ENCODE results near the gene ACD. TPM values are rescaled to one million over a fixed set of nuclear protein-coding genes. Genes with fewer than 3 reads are reported as not detected.

The ACD gene
- total and polyA plus RNA-seq, 9 of the 15 experiments (the other 6 are each of a cell fraction or from before 2014, with no cell fraction given) = 4.2 to 47.4 (median 19.2) TPM

DNA sequence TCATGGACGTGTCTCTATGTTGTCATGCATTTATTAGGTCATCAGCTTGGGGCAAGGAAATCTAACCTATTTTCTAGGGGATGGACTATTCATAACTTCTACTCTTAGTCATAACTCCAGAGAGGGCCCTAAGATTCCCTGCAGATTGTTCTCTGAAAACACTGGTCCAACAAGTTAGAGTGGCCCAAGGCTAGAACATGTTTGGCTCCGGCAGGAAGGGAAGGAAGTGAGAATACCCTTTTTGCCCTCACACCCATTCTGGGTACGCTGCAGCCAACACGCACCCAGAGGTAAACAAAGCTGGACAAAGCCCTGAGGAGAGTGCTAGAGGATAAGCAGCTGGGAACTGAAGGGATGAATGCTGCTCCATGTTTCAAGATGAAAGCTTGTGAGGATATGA is 16.5 kb upstream of the ACD start (continued):
- TF ChIP-seq, protein P1, sequence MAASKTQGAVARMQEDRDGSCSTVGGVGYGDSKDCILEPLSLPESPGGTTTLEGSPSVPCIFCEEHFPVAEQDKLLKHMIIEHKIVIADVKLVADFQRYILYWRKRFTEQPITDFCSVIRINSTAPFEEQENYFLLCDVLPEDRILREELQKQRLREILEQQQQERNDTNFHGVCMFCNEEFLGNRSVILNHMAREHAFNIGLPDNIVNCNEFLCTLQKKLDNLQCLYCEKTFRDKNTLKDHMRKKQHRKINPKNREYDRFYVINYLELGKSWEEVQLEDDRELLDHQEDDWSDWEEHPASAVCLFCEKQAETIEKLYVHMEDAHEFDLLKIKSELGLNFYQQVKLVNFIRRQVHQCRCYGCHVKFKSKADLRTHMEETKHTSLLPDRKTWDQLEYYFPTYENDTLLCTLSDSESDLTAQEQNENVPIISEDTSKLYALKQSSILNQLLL (CRISPR knock-in tag; IDR thresholded peaks at IDR 0.05; ENCODE audit: borderline replicate concordance) = no peak
- TF ChIP-seq, protein P2, sequence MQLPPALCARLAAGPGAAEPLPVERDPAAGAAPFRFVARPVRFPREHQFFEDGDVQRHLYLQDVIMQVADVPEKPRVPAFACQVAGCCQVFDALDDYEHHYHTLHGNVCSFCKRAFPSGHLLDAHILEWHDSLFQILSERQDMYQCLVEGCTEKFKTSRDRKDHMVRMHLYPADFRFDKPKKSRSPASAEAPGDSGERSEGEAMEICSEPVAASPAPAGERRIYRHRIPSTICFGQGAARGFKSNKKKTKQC (CRISPR knock-in tag; IDR thresholded peaks at IDR 0.05) = no peak
- TF ChIP-seq MTA2 (IDR thresholded peaks at IDR 0.05; ENCODE audit: low read depth) (no peak), PHB (CRISPR knock-in tag; IDR thresholded peaks at IDR 0.05) (no peak), DNMT1 (IDR thresholded peaks at IDR 0.05) (no peak), MEF2D (tag; conservative IDR thresholded peaks at IDR 0.05; ENCODE audit: low read depth) (no peak), ZNF165 (CRISPR knock-in tag; IDR thresholded peaks at IDR 0.05; ENCODE audit: borderline replicate concordance) (no peak)

DNA sequence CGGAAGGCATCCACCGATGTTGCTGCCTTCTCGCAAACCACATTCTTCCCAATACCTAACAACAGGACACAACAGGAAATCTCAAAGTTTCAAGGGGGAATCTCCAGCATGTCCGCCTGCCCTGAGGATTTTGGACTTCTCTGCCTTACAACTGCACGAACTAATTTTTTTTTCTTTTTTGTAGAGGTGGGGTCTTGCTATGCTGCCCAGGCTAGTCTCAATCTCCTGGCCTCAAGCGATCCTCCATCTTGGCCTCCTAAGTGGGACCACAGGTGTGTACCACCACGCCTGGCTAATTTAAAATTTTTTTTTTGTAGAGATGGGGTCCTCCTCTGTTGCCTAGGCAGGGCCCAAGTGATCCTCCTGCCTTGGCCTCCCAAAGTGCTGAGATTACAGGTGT is 15.9 kb upstream of the ACD start:
- Histone ChIP-seq H3K79me2 (ENCODE audit: control insufficient read depth, insufficient read depth, low read length) (no peaks in the 10 kb centered on the region), H3K4me2 (ENCODE audit: insufficient read depth, low read length) (no peak overlapping the region), H3K27me3 (ENCODE audit: control insufficient read depth in 2 of 2, insufficient read depth in 2 of 2, low read length in 2 of 2) (no peaks in the 10 kb centered on the region), H3K4me1 (replicated peaks in 1 of 2; ENCODE audit: control insufficient read depth in 2 of 2, insufficient read depth in 2 of 2, low read length in 2 of 2) (peaks cover 0 to 5% of the 10 kb centered on the region in 2 experiments; a peak in 3 of 5 replicates), H4K20me1 (replicated peaks; ENCODE audit: control insufficient read depth, insufficient read depth, low read length) (0 out of 2 replicates have a peak, but pooled peaks cover 1% of the 10 kb centered on the region), H3K4me3 (no peak overlapping the region), H3K36me3 (ENCODE audit: control insufficient read depth, insufficient read depth, low read length) (peaks cover 3% of the 10 kb centered on the region; the same call in 1 of the 3 replicates), H3K9me1 (ENCODE audit: control insufficient read depth, insufficient read depth, low read length) (peaks cover 1% of the 10 kb centered on the region), H3K27ac (ENCODE audit: extremely low read depth, low read depth, low read length) (no peak overlapping the region), H3K9me3 (replicated peaks; ENCODE audit: control insufficient read depth, insufficient read depth, low read depth, low read length) (no peaks in the 10 kb centered on the region), H3K9ac (ENCODE audit: insufficient read depth in 1 of 2, low read depth in 2 of 2, low read length in 2 of 2) (peak overlapping the region in 1 of 2 experiments; percentile 29; a peak in 1 of 4 replicates), H2AFZ (ENCODE audit: low read depth, low read length) (no peak overlapping the region)
- no TSS peak for BruUV-seq (replicated peaks)
- no peak for TF ChIP-seq SIRT6 (IDR thresholded peaks at IDR 0.05; ENCODE audit: low read depth, low read length)
- TF ChIP-seq EHMT2 (IDR thresholded peaks at IDR 0.05) = no peak
- peak; percentile 79 for TF ChIP-seq ZNF121 (CRISPR knock-in tag; conservative IDR thresholded peaks at IDR 0.05)
- no peak for TF ChIP-seq NFE2L1 (tag; IDR thresholded peaks at IDR 0.05; ENCODE audit: borderline replicate concordance, low read depth)
- TF ChIP-seq SIN3A (IDR thresholded peaks at IDR 0.05; ENCODE audit: borderline replicate concordance in 2 of 2, control insufficient read depth in 1 of 2, low read depth in 2 of 2, low read length in 2 of 2) = no peak
- no peak for TF ChIP-seq ESRRB (CRISPR knock-in tag; IDR thresholded peaks at IDR 0.05; ENCODE audit: borderline replicate concordance)
- TF ChIP-seq, protein P3, sequence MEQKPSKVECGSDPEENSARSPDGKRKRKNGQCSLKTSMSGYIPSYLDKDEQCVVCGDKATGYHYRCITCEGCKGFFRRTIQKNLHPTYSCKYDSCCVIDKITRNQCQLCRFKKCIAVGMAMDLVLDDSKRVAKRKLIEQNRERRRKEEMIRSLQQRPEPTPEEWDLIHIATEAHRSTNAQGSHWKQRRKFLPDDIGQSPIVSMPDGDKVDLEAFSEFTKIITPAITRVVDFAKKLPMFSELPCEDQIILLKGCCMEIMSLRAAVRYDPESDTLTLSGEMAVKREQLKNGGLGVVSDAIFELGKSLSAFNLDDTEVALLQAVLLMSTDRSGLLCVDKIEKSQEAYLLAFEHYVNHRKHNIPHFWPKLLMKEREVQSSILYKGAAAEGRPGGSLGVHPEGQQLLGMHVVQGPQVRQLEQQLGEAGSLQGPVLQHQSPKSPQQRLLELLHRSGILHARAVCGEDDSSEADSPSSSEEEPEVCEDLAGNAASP (IDR thresholded peaks at IDR 0.05) = no peak
- TF ChIP-seq TAF7 (tag; IDR thresholded peaks at IDR 0.05) = no peak
- intact Hi-C loops (cut with micrococcal nuclease) (no loop called here), in situ Hi-C loops (cut with MboI) (loop anchor here (10.0 kb wide), 1 partner anchor 369 kb away; no protein-coding TSS in a partner anchor)
- ATAC-seq = no peak
- no peak for DNase-seq (ENCODE audit: extremely low read depth in 1 of 4, low spot score in 3 of 4)
- WGBS (ENCODE audit: insufficient coverage, low coverage, missing lambda C conversion rate) = 80% methylated on average over 6 of the region's 7 CpGs
- POLR2A ChIA-PET = interaction anchor here (0.7 kb wide), 2 partner anchors 53 to 260 kb away, joined by 3 to 4 read pairs; no protein-coding TSS in a partner anchor
- CTCF ChIA-PET (ENCODE audit: low intra/inter-chr PET ratio) = no interaction called here
- no peak for FAIRE-seq

All from K562 (cell line).